C4-2B (cell line): ENCODE measurements around the gene DLGAP4.

Experiments used
- CTCF ChIP-seq: fragments of 450-650 bp; conservative IDR thresholded peaks from 2 replicates; pipeline ENCODE4 v1.5.1; 2017; ENCODE audit warnings: mild to moderate bottlenecking
- ZFX ChIP-seq: fragments of 450-650 bp; IDR thresholded peaks from 2 replicates; pipeline ENCODE4 v1.6.1; 2017

- TF ChIP-seq CTCF (no peak), ZFX (no peak)
Measured at GRCh38 chr20:36542516-36543183, 236.5 kb downstream of the DLGAP4 start.
